Measurements from ENCODE around the gene SUCLG2.
A peak's percentile ranks its signal among the peaks of the same experiment; 100 is the strongest.

Gene SUCLG2

DNA sequence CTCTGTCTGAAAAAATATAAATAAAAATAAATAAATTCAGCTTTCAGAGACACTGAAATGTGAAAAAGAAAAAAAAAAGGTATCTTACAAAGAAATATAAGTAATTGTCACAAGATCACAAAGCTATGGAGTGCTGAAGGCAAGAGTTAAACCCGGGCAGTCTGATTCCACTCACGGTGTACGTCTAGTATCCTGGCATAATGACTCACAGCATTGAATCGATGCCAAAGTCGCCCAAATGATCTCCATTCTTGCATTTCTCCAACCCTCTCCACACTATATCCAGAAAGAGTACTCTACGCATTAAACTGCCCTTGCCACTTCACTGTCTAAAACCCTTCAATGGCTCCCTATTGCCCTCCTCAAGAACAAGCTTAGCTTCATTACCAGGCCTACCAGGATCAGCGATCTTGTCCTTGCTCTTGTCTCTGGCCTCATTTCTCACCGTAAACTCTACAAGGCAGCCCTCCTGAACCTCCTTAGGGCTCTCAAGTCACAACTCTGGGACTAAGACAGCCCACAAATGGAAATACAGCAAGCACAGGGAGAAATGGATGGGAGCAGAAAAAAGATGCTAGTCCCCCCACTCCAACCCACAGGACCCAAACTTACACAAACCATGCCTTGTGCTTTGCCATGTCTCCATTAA is 7.7 kb downstream of the SUCLG2 start:
- TF ChIP-seq, protein P1, sequence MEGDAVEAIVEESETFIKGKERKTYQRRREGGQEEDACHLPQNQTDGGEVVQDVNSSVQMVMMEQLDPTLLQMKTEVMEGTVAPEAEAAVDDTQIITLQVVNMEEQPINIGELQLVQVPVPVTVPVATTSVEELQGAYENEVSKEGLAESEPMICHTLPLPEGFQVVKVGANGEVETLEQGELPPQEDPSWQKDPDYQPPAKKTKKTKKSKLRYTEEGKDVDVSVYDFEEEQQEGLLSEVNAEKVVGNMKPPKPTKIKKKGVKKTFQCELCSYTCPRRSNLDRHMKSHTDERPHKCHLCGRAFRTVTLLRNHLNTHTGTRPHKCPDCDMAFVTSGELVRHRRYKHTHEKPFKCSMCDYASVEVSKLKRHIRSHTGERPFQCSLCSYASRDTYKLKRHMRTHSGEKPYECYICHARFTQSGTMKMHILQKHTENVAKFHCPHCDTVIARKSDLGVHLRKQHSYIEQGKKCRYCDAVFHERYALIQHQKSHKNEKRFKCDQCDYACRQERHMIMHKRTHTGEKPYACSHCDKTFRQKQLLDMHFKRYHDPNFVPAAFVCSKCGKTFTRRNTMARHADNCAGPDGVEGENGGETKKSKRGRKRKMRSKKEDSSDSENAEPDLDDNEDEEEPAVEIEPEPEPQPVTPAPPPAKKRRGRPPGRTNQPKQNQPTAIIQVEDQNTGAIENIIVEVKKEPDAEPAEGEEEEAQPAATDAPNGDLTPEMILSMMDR (IDR thresholded peaks at IDR 0.05; ENCODE audit: insufficient read depth, low read depth, low read length, missing control alignments), result no peak
- DNase-seq (ENCODE audit: low read depth), result no peak
- no peak overlapping the region for H3K4me3 ChIP-seq (ENCODE audit: low read depth, low read length)

DNA sequence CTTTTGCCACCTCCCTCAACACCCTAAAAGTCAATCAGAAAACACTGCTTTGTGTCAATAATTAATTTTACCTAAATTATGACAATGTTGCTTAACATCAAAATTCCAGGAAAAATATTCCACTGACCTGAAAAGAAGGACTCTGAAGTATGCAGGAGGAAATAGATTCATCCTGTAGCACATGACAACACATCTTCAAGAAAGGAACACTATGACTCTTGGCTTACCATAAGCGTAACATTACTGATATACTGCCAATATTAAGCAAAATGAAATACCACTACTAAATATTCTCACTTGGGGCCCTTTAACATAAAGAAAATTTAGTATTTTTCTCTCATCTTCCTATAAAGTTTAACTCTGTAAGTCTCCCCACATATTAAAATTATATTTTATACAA is 9.6 kb downstream of the SUCLG2 start:
- H3K4me3 ChIP-seq (ENCODE audit: low read depth, low read length), result no peak overlapping the region
- TF ChIP-seq, protein P1 (IDR thresholded peaks at IDR 0.05; ENCODE audit: insufficient read depth, low read depth, low read length, missing control alignments), result no peak
- no peak for DNase-seq (ENCODE audit: low read depth)

DNA sequence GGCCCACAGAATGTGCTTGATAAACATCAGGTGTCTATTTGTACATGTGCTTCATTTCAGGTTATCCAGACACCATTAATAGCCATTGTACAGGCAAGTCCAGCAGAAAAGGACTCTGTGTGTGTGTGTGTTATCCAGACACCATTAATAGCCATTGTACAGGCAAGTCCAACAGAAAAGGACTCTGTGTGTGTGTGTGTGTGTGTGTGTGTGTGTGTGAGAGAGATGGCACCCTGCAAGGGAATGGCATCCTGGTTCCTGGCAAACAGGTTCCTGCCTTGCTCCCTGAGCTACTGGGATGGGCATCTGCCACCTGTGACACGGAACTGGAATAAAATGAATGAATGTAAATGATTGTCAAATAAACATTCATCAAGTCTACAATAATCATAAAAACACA is 11.7 kb downstream of the SUCLG2 start:
- TF ChIP-seq, protein P1 (IDR thresholded peaks at IDR 0.05; ENCODE audit: insufficient read depth, low read depth, low read length, missing control alignments), result no peak
- no peak overlapping the region for H3K4me3 ChIP-seq (ENCODE audit: low read depth, low read length)
- DNase-seq (ENCODE audit: low read depth), result no peak

DNA sequence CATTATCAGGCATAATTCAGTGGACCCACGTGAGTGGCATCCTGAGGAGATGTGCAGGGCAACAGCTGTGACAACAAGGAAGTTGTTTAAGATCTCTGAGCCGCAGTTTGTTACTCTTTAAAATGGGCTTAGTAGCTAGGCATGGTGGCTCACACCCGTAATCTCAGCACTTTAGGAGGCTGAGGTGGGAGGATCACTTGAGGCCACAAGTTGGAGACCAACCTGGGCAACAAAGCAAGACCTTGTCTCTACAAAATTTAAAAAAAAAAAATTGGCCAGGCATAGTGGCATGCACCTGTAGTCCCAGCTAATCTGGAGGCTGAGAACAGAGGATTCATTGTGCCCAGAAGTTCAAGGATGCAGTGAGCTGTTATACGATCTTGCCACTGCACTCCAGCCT is 12.2 kb downstream of the SUCLG2 start:
- DNase-seq (ENCODE audit: low read depth), result no peak
- TF ChIP-seq, protein P1 (IDR thresholded peaks at IDR 0.05; ENCODE audit: insufficient read depth, low read depth, low read length, missing control alignments), result no peak
- H3K4me3 ChIP-seq (ENCODE audit: low read depth, low read length), result no peak overlapping the region

DNA sequence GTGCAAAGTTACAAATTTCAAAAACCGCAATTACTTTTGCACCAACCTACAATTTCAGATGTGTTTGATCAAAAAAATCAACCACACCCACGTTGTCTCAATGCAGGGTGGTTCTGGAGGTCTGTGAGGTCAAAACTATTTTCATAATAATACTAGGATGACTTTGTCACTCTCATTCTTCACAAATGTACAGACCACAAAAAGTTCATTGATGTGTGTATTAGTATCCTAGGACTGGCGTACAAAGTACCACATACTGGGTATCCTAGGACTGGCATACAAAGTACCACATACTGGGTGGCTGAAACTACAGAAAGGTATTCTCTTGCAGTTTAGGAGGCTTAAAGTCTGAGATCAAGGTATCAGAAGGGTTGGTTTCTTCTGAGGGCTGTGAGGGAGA is 13.0 kb downstream of the SUCLG2 start:
- peak; percentile 3 for DNase-seq (ENCODE audit: low read depth)
- no peak overlapping the region for H3K4me3 ChIP-seq (ENCODE audit: low read depth, low read length)
- TF ChIP-seq, protein P1 (IDR thresholded peaks at IDR 0.05; ENCODE audit: insufficient read depth, low read depth, low read length, missing control alignments), result no peak

DNA sequence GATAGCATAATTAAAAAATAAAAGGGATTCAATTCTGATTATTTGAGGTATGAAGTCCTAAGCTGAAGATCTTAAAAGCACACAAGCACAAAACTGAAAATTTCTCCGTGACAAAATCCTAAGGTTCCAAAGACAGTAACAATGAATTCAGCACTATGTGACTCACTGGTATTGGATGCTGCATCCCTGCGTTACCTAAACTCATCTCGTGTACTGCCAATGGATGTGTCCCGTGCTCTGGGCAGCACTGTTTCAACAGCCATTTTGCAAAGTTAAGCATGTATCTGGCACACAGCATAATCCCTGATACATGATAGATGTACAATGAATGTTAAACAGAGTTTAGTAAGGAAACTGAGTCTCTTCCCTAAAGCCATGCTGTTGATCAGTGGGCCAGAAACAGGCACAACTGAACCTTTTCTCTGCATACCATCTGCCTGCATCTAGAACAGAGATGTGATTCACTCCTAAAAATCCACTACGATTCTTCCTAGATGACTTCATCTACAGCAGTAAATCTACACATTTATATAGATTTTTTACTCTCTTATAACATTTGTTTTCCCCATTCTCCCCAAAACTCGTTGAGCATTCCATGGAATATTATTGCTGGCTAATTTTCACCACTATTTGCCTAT is 14.3 kb downstream of the SUCLG2 start:
- TF ChIP-seq, protein P1 (IDR thresholded peaks at IDR 0.05; ENCODE audit: insufficient read depth, low read depth, low read length, missing control alignments), result no peak
- no peak for DNase-seq (ENCODE audit: low read depth)
- no peak overlapping the region for H3K4me3 ChIP-seq (ENCODE audit: low read depth, low read length)

All from GM12865 (cell line).